ENCODE results near the gene RFT1. TPM values are rescaled to one million over a fixed set of nuclear protein-coding genes. Genes with fewer than 3 reads are reported as not detected.

The RFT1 gene
- total and polyA plus RNA-seq, 7 experiments from 2014 or later: 16.0 to 32.0 (median 24.1) TPM

GRCh38 chr3:53075743-53076140, 54.5 kb downstream of the RFT1 start:
- H3K27ac ChIP-seq (ENCODE audit: low read depth, low read length): no peak overlapping the region
- H3K4me3 ChIP-seq (ENCODE audit: low read length): no peak overlapping the region
- DNase-seq: no peak
- Mint-ChIP-seq H3K36me3 (no peaks in the 10 kb centered on the region), H3K4me3 (no peak overlapping the region), H3K27me3 (no peaks in the 10 kb centered on the region), H3K9me3 (no peaks in the 10 kb centered on the region), H3K4me1 (peaks cover 12 to 24% (median 16%) of the 10 kb centered on the region in 7 donors), H3K27ac (peak overlapping the region in 1 of 9 donors; percentile 25)
- CTCF ChIA-PET: interaction anchor here (0.6 to 1.5 kb wide), 2 partner anchors 25 to 34 kb away, joined by 4 read pairs; no protein-coding TSS in a partner anchor
- peaks cover 0 to 12% (median 0%) of the 10 kb centered on the region in 3 experiments for H3K36me3 ChIP-seq (ENCODE audit: control insufficient read depth in 2 of 3, insufficient read depth in 3 of 3, low read length in 3 of 3)
- no peaks in the 10 kb centered on the region for H3K9me3 ChIP-seq (ENCODE audit: control insufficient read depth in 2 of 3, low read length in 3 of 3)
- POLR2A ChIA-PET: interaction anchor here (0.6 to 1.6 kb wide), 2 partner anchors 10 to 43 kb away, joined by 3 read pairs; no protein-coding TSS in a partner anchor
- H3K4me1 ChIP-seq (ENCODE audit: control insufficient read depth in 2 of 2, insufficient read depth in 2 of 2, low read length in 2 of 2): peaks cover 9 to 15% of the 10 kb centered on the region in 2 donors
- no peaks in the 10 kb centered on the region for H3K27me3 ChIP-seq (ENCODE audit: control insufficient read depth in 2 of 2, insufficient read depth in 2 of 2, low read length in 2 of 2)
- no peak for ATAC-seq
- intact Hi-C loops (cut with micrococcal nuclease): no loop called here

GRCh38 chr3:53074761-53075742, 55.2 kb downstream of the RFT1 start:
- Mint-ChIP-seq H3K27me3 (no peaks in the 10 kb centered on the region), H3K9me3 (no peaks in the 10 kb centered on the region), H3K4me3 (peak overlapping the region in 3 of 10 donors; percentile 21 to 76 (median 68)), H3K36me3 (no peaks in the 10 kb centered on the region), H3K4me1 (peaks cover 12 to 24% (median 16%) of the 10 kb centered on the region in 7 donors), H3K27ac (peak overlapping the region in 7 of 9 donors; percentile 19 to 82 (median 52))
- H3K27ac ChIP-seq (ENCODE audit: low read depth, low read length): no peak overlapping the region
- H3K36me3 ChIP-seq (ENCODE audit: control insufficient read depth in 2 of 3, insufficient read depth in 3 of 3, low read length in 3 of 3): peaks cover 0 to 12% (median 0%) of the 10 kb centered on the region in 3 experiments
- POLR2A ChIA-PET: interaction anchor here (1.8 to 4.5 kb wide), 2 partner anchors 30 to 90 kb away, joined by 5 to 22 read pairs; partner anchors contain the start of gene SFMBT1
- H3K4me1 ChIP-seq (ENCODE audit: control insufficient read depth in 2 of 2, insufficient read depth in 2 of 2, low read length in 2 of 2): peaks cover 9 to 15% of the 10 kb centered on the region in 2 donors
- no peak overlapping the region for H3K4me3 ChIP-seq (ENCODE audit: low read length)
- ATAC-seq: no peak
- intact Hi-C loops (cut with micrococcal nuclease): loop anchor here (1.0 to 5.0 kb wide), 4 partner anchors 43 to 603 kb away; partner anchors contain the start of gene NEK4 (in 1 of the 2)
- CTCF ChIA-PET: interaction anchor here (0.5 to 1.6 kb wide), 5 partner anchors 24 to 334 kb away, joined by 3 to 8 read pairs (median 4); no protein-coding TSS in a partner anchor
- H3K27me3 ChIP-seq (ENCODE audit: control insufficient read depth in 2 of 2, insufficient read depth in 2 of 2, low read length in 2 of 2): no peaks in the 10 kb centered on the region
- no peak for DNase-seq
- H3K9me3 ChIP-seq (ENCODE audit: control insufficient read depth in 2 of 3, low read length in 3 of 3): no peaks in the 10 kb centered on the region

DNA sequence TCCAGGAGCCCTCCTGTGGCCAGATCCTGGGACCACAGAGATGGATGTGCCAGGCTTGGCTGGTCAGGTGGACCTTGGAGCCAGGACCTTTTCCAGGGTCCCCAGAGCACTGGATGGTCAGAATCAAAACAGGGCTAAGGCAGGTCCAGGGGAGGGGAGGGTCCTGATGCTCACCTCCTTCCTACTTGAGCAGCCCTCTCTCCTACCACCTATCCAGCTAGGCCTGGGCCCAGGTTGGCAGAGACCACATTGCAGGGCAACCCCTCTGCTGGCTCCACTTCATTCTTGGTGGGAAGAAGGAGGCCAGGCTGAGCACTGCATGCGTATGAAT, 55.9 kb downstream of the RFT1 start:
- POLR2A ChIA-PET: interaction anchor here (1.3 to 4.5 kb wide), 3 partner anchors 29 to 90 kb away, joined by 3 to 22 read pairs (median 5); partner anchors contain the start of gene SFMBT1
- Mint-ChIP-seq H3K9me3 (no peaks in the 10 kb centered on the region), H3K36me3 (no peaks in the 10 kb centered on the region), H3K4me1 (peaks cover 12 to 24% (median 18%) of the 10 kb centered on the region in 7 donors), H3K27me3 (peaks cover 0 to 3% (median 0%) of the 10 kb centered on the region in 5 donors), H3K27ac (peak overlapping the region in 7 of 9 donors; percentile 0 to 82 (median 45)), H3K4me3 (peak overlapping the region; percentile 19 to 76 (median 58))
- intact Hi-C loops (cut with micrococcal nuclease): loop anchor here (1.0 to 5.0 kb wide), 4 partner anchors 42 to 602 kb away; partner anchors contain the start of gene NEK4 (in 1 of the 2)
- Histone ChIP-seq H3K27me3 (ENCODE audit: control insufficient read depth in 2 of 2, insufficient read depth in 2 of 2, low read length in 2 of 2) (no peaks in the 10 kb centered on the region), H3K27ac (ENCODE audit: low read depth, low read length) (no peak overlapping the region), H3K36me3 (ENCODE audit: control insufficient read depth in 2 of 3, insufficient read depth in 3 of 3, low read length in 3 of 3) (peaks cover 0 to 12% (median 0%) of the 10 kb centered on the region in 3 experiments), H3K4me3 (ENCODE audit: low read length) (no peak overlapping the region), H3K4me1 (ENCODE audit: control insufficient read depth in 2 of 2, insufficient read depth in 2 of 2, low read length in 2 of 2) (peaks cover 9 to 15% of the 10 kb centered on the region in 2 donors), H3K9me3 (ENCODE audit: control insufficient read depth in 2 of 3, low read length in 3 of 3) (no peaks in the 10 kb centered on the region)
- CTCF ChIA-PET: interaction anchor here (1.5 to 1.6 kb wide), 2 partner anchors 36 to 38 kb away, joined by 3 to 4 read pairs; no protein-coding TSS in a partner anchor
- no peak for DNase-seq
- ATAC-seq: no peak

- peaks cover 9 to 15% of the 10 kb centered on the region in 2 donors for H3K4me1 ChIP-seq (ENCODE audit: control insufficient read depth in 2 of 2, insufficient read depth in 2 of 2, low read length in 2 of 2)
- peak overlapping the region; percentile 79 for H3K27ac ChIP-seq (ENCODE audit: low read depth, low read length)
- intact Hi-C loops (cut with micrococcal nuclease): loop anchor here (1.0 to 5.0 kb wide), 7 partner anchors 29 to 601 kb away; partner anchors contain the start of genes NEK4 (in 1 of the 2), STIMATE (in 1 of the 2) and UQCC5 (in 1 of the 2)
- Mint-ChIP-seq H3K9me3 (no peaks in the 10 kb centered on the region), H3K27ac (peak overlapping the region; percentile 51 to 97 (median 95)), H3K4me3 (peak overlapping the region; percentile 90 to 97 (median 92)), H3K4me1 (peaks cover 12 to 24% (median 20%) of the 10 kb centered on the region in 7 donors), H3K27me3 (peaks cover 0 to 6% (median 0%) of the 10 kb centered on the region in 5 donors), H3K36me3 (no peaks in the 10 kb centered on the region)
- ChIA-PET CTCF (interaction anchor here (1.5 to 1.8 kb wide), 3 partner anchors 38 to 331 kb away, joined by 3 to 7 read pairs (median 3); no protein-coding TSS in a partner anchor), POLR2A (interaction anchor here (0.8 to 4.5 kb wide), 5 partner anchors 10 to 366 kb away, joined by 3 to 22 read pairs (median 3); partner anchors contain the start of gene SFMBT1)
- DNase-seq (no peak), ATAC-seq (no peak)
- H3K9me3 ChIP-seq (ENCODE audit: control insufficient read depth in 2 of 3, low read length in 3 of 3): no peaks in the 10 kb centered on the region
- H3K36me3 ChIP-seq (ENCODE audit: control insufficient read depth in 2 of 3, insufficient read depth in 3 of 3, low read length in 3 of 3): peaks cover 0 to 12% (median 0%) of the 10 kb centered on the region in 3 experiments
- H3K4me3 ChIP-seq (ENCODE audit: low read length): peak overlapping the region; percentile 82
- H3K27me3 ChIP-seq (ENCODE audit: control insufficient read depth in 2 of 2, insufficient read depth in 2 of 2, low read length in 2 of 2): no peaks in the 10 kb centered on the region
Measured at GRCh38 chr3:53073553-53074365, 56.5 kb downstream of the RFT1 start.

DNA sequence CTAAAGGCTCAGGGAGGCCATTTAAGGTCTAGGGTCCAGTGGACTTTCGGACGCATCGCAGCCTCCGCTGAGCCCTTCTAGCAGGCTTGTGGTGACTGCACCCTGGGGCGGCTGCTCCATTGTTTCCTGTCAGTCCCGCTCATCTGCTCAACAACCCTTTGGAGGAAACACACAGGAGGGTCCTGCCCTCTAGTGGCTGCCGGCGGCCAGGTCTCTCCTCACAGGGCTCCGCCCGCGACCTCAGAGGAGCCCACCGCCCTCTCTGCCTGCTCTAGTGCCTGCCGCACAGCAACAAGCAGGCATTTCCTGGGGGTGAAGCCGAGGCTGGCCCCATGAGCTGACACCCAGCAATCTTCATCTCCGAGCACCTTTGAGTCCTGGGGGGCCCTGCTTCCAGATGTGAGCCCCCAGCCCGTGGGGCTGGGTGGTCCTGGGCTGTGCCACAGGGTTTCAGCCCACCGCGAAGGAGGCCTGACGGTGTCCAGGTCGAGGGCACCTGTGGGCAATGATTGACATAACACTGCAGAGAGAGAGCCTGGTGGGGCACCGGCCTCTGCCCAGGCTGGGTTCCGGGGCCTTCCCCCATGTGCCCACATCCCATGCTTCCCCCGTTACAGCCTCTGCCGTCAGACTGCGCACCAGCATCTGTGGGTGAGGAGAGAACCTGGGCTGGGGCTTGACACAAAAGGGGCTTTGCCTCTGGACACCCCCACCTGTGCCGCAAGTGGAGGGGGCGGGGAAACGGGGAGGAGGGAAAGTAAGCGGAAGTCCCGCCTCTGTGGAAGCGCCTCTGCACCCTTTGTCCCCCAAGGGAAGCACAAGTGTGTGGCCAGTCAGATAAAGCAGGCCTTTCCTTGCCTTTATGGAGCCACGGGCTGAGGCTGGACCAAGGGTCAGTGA, 57.3 kb downstream of the RFT1 start:
- Histone ChIP-seq H3K9me3 (ENCODE audit: control insufficient read depth in 2 of 3, low read length in 3 of 3) (no peaks in the 10 kb centered on the region), H3K27ac (ENCODE audit: low read depth, low read length) (peak overlapping the region; percentile 79), H3K4me3 (ENCODE audit: low read length) (peak overlapping the region; percentile 82), H3K4me1 (ENCODE audit: control insufficient read depth in 2 of 2, insufficient read depth in 2 of 2, low read length in 2 of 2) (peaks cover 9 to 15% of the 10 kb centered on the region in 2 donors), H3K27me3 (ENCODE audit: control insufficient read depth in 2 of 2, insufficient read depth in 2 of 2, low read length in 2 of 2) (no peaks in the 10 kb centered on the region), H3K36me3 (ENCODE audit: control insufficient read depth in 2 of 3, insufficient read depth in 3 of 3, low read length in 3 of 3) (peaks cover 0 to 12% (median 0%) of the 10 kb centered on the region in 3 experiments)
- Mint-ChIP-seq H3K9me3 (no peaks in the 10 kb centered on the region), H3K4me3 (peak overlapping the region; percentile 90 to 97 (median 92)), H3K36me3 (no peaks in the 10 kb centered on the region), H3K4me1 (peaks cover 12 to 24% (median 20%) of the 10 kb centered on the region in 7 donors), H3K27ac (peak overlapping the region; percentile 84 to 97 (median 95)), H3K27me3 (peaks cover 0 to 6% (median 0%) of the 10 kb centered on the region in 5 donors)
- intact Hi-C loops (cut with micrococcal nuclease): loop anchor here (1.0 to 5.0 kb wide), 17 partner anchors 27 to 601 kb away; partner anchors contain the start of genes SFMBT1 (in 2 of the 2), STIMATE (in 2 of the 2), GLT8D1 (in 1 of the 2) and NEK4 (in 1 of the 2)
- DNase-seq: peak; percentile 74 to 91 (median 88)
- ATAC-seq: peak; percentile 97
- ChIA-PET CTCF (interaction anchor here (0.5 to 1.8 kb wide), 4 partner anchors 137 to 330 kb away, joined by 3 to 7 read pairs (median 4); no protein-coding TSS in a partner anchor), POLR2A (interaction anchor here (0.8 to 4.5 kb wide), 5 partner anchors 11 to 366 kb away, joined by 3 to 22 read pairs (median 3); partner anchors contain the start of gene SFMBT1)
